Muscle layer of duodenum (tissue), 2 donors: ENCODE results near the gene PCDH9.

Experiments used
- H3K27ac ChIP-seq: one replicate; pipeline ENCODE4 v1.7.0; 2013; ENCODE audit warnings: mild to moderate bottlenecking, low read length
- H3K27me3 ChIP-seq: one replicate; pipeline ENCODE4 v1.7.0; 2013; ENCODE audit warnings: low read depth, mild to moderate bottlenecking, control low read depth, low read length
- H3K36me3 ChIP-seq, 2 donors: one replicate each; pipeline ENCODE4 v1.7.0; 2013; ENCODE audit warnings: low read length in 2 of 2, control low read depth in 1 of 2, mild to moderate bottlenecking in 1 of 2; ENCODE audit not compliant: insufficient read depth in 2 of 2, control insufficient read depth in 1 of 2
- H3K4me1 ChIP-seq, 2 donors: one replicate each; pipeline ENCODE4 v1.7.0; 2013; ENCODE audit warnings: low read length in 2 of 2, mild to moderate bottlenecking in 2 of 2, control low read depth in 1 of 2, moderate library complexity in 1 of 2; ENCODE audit not compliant: insufficient read depth in 2 of 2, control insufficient read depth in 1 of 2
- H3K4me3 ChIP-seq, 2 donors: one replicate each; pipeline ENCODE4 v1.7.0; 2013; ENCODE audit warnings: low read length in 2 of 2, low read depth in 1 of 2, mild to moderate bottlenecking in 1 of 2
- H3K9me3 ChIP-seq, 2 donors: one replicate each; pipeline ENCODE4 v1.7.0; 2013; ENCODE audit warnings: low read length in 2 of 2, control low read depth in 1 of 2, mild to moderate bottlenecking in 1 of 2; ENCODE audit not compliant: control insufficient read depth in 1 of 2
- donor health status: healthy.

Gene PCDH9

DNA sequence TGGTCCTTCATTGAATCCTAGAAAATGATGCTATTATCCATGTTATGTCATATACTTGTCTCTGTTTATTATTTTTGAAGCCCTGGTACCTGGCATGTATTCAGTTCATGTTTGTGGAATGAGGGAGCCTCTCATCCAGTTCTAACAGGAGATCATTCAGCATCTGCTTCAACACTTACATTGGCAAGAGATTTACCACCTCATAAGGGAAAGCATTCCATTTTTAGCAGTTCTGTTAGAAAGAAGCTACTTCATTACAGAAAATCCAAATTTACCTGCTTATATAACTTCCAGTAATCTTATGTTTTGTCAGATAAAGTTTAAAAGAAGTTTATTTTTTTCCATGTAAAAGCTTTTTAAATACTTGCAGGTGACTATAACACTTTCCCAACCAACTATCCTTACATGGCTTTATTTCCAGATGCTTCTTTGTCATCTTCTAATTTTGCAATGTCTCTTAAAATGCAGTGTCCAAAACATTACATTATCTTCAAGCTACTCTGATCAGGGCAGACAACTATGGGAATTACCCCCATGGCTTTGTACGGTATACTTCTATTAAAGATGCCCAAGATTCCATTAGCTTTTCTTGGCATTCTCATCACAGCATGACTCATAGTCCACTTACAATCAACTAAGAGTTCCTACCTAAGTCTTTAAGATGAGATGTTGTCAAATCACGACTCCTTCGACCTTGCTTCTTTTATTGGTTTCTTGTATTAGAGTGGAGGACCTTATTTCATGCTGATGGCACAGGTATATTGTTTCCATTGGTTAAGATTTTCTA is 262.1 kb downstream of the PCDH9 start:
- Histone ChIP-seq H3K36me3 (no peaks in the 10 kb centered on the region), H3K27ac (no peak overlapping the region), H3K4me3 (no peak overlapping the region), H3K27me3 (no peaks in the 10 kb centered on the region), H3K9me3 (no peaks in the 10 kb centered on the region), H3K4me1 (no peaks in the 10 kb centered on the region)

DNA sequence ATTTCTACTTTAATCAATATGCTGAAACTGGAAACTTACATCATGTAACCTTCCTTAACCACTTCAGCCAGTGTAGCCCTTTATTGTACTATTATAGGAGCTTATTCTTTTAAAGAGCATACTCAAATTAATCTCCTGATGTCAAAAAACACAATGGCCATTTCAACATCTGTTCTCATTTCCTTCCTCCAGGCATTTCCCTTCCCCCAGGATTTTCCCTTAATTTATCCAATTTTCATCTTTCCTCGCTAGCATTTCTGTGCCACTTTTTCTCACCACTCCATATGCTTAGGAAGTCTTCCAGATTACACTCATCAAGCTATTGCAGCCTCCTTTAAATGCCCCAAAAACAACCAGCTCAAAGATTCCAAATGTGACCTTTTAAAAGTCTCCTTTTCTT is 265.0 kb downstream of the PCDH9 start:
- Histone ChIP-seq H3K4me1 (no peaks in the 10 kb centered on the region), H3K27ac (no peak overlapping the region), H3K9me3 (no peaks in the 10 kb centered on the region), H3K4me3 (no peak overlapping the region), H3K36me3 (no peaks in the 10 kb centered on the region), H3K27me3 (no peaks in the 10 kb centered on the region)

- Histone ChIP-seq H3K9me3 (no peaks in the 10 kb centered on the region), H3K27me3 (no peaks in the 10 kb centered on the region)
Observed at GRCh38 chr13:66962953-66963352, 267.2 kb downstream of the PCDH9 start.

DNA sequence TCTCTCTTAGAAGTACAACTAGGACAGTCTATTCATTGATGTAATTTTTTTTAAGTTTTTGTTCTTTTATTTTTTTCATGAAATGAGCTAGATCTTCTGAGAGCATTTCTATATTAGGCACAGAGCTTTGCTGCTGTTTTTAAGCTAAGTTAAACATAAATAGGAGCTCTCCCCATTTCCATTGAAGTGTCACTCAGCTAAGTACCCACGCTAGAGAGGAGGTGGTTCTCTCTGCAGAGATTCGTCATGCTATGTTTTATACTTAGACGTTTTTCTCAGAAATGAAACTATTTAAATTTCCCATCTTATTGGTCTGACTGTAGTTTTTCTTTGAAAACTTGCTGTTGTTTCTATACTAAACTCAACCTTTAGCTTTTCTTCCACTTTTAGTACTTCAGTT is 271.5 kb downstream of the PCDH9 start:
- Histone ChIP-seq H3K27me3 (no peaks in the 10 kb centered on the region), H3K9me3 (no peaks in the 10 kb centered on the region), H3K27ac (no peak overlapping the region), H3K4me1 (no peaks in the 10 kb centered on the region), H3K36me3 (no peaks in the 10 kb centered on the region), H3K4me3 (no peak overlapping the region)

More at GRCh38 chr13:66962953-66963352, 267.2 kb downstream of the PCDH9 start:
- Histone ChIP-seq H3K4me3 (no peak overlapping the region), H3K27ac (no peak overlapping the region), H3K36me3 (no peaks in the 10 kb centered on the region), H3K4me1 (no peaks in the 10 kb centered on the region)

DNA sequence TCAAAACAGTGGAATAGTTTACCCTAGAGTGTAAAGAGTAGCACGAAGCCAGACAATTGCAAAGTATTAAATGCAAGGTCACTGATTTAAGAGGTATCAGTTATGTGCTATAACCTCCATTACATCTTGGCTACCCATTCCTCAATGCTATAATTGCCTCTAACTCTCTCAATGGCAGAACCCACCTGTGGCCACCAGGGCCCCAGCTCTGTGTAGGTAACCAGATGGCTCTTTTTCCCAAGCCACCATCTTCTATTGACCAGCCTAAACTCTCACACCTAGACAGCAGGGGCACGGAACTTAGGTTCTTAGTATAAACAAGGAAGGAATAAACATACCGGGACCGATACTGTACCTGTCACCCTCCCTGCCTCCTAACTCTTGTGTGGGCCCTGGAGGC is 277.6 kb downstream of the PCDH9 start:
- Histone ChIP-seq H3K27ac (no peak overlapping the region), H3K9me3 (no peaks in the 10 kb centered on the region), H3K36me3 (no peaks in the 10 kb centered on the region), H3K4me3 (no peak overlapping the region), H3K4me1 (no peaks in the 10 kb centered on the region), H3K27me3 (no peaks in the 10 kb centered on the region)

DNA sequence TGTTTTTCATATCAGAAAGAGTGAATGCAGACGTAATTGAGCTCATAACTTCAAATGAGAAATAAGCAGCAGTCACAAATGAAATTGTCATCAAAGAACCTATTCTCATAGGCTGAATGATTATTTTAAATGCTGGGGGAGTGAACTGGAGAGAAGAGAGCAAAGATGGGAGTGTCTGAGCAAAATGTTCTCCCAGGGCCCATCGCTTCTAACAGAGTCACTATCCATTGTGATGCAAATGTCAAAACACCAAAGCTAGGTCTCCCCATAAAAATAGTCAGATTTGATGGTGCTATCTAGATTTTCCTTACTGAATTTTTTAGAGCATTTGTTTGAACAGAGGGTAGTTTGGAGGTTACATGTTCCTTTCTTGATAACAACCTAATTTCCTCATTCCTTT is 278.7 kb downstream of the PCDH9 start:
- Histone ChIP-seq H3K27me3 (no peaks in the 10 kb centered on the region), H3K9me3 (no peaks in the 10 kb centered on the region), H3K27ac (no peak overlapping the region), H3K36me3 (no peaks in the 10 kb centered on the region), H3K4me3 (no peak overlapping the region), H3K4me1 (no peaks in the 10 kb centered on the region)

GRCh38 chr13:66950666-66951065 is 279.5 kb downstream of the PCDH9 start:
- H3K27me3 ChIP-seq, result no peaks in the 10 kb centered on the region
- H3K27ac ChIP-seq, result no peak overlapping the region
- H3K9me3 ChIP-seq, result no peaks in the 10 kb centered on the region
- H3K36me3 ChIP-seq, result no peaks in the 10 kb centered on the region
- no peaks in the 10 kb centered on the region for H3K4me1 ChIP-seq
- H3K4me3 ChIP-seq, result no peak overlapping the region

- no peaks in the 10 kb centered on the region for H3K36me3 ChIP-seq
- H3K27ac ChIP-seq, result no peak overlapping the region
- H3K9me3 ChIP-seq, result no peaks in the 10 kb centered on the region
- H3K27me3 ChIP-seq, result no peaks in the 10 kb centered on the region
- H3K4me3 ChIP-seq, result no peak overlapping the region
- H3K4me1 ChIP-seq, result no peaks in the 10 kb centered on the region
Observed at GRCh38 chr13:66948910-66949309, 281.2 kb downstream of the PCDH9 start.

- H3K4me1 ChIP-seq, result no peaks in the 10 kb centered on the region
- H3K27me3 ChIP-seq, result no peaks in the 10 kb centered on the region
- no peak overlapping the region for H3K27ac ChIP-seq
- H3K36me3 ChIP-seq, result no peaks in the 10 kb centered on the region
- H3K4me3 ChIP-seq, result no peak overlapping the region
- H3K9me3 ChIP-seq, result no peaks in the 10 kb centered on the region
Observed at GRCh38 chr13:66943530-66943929, 286.6 kb downstream of the PCDH9 start.

DNA sequence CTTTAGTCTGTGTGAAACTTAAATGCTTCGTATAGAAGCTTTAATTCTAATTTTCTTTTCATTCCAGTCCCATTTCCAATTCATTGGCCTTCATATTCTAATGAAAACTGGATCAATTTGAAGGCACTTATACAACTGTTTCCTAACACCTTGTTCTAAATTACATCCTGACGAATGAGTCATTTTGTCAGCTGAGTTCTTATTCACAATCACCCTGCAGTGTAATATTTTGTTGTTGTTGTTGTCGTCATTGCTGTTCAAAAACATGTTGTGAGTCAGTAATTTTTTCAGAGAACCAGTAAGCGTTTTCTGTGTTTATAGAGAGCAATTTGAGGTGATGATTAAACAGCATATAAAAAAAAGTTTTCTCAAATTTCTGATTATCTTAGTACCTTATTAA is 290.0 kb downstream of the PCDH9 start:
- Histone ChIP-seq H3K36me3 (no peaks in the 10 kb centered on the region), H3K27ac (no peak overlapping the region), H3K4me3 (no peak overlapping the region), H3K9me3 (no peaks in the 10 kb centered on the region), H3K4me1 (no peaks in the 10 kb centered on the region), H3K27me3 (no peaks in the 10 kb centered on the region)

GRCh38 chr13:66937423-66937822 is 292.7 kb downstream of the PCDH9 start:
- Histone ChIP-seq H3K27me3 (no peaks in the 10 kb centered on the region), H3K9me3 (no peaks in the 10 kb centered on the region), H3K27ac (no peak overlapping the region), H3K4me1 (no peaks in the 10 kb centered on the region), H3K36me3 (no peaks in the 10 kb centered on the region), H3K4me3 (no peak overlapping the region)

- H3K4me1 ChIP-seq, result no peaks in the 10 kb centered on the region
- H3K4me3 ChIP-seq, result no peak overlapping the region
- no peak overlapping the region for H3K27ac ChIP-seq
- no peaks in the 10 kb centered on the region for H3K27me3 ChIP-seq
- no peaks in the 10 kb centered on the region for H3K36me3 ChIP-seq
- H3K9me3 ChIP-seq, result no peaks in the 10 kb centered on the region
Observed at GRCh38 chr13:66933994-66934393, 296.1 kb downstream of the PCDH9 start.
